Right ventricle myocardium inferior (tissue), 1 donor: ENCODE data around the gene CDC5L. TPM values are rescaled to one million over a fixed set of nuclear protein-coding genes. Genes with fewer than 3 reads are reported as not detected.

Experiments
- ATAC-seq: fragments of 200-7000 bp; cut with Tn5 transposase; one replicate; pipeline ENCODE4 v1.9.1; 2020; ENCODE audit warnings: mild to moderate bottlenecking, moderate library complexity
- DNase-seq: peaks from one replicate; pipeline ENCODE4 v3.0.0; 2021; ENCODE audit errors: missing footprints
- intact Hi-C: fragments of 100-400 bp; cut with DNase I; formaldehyde crosslinking; loops from one replicate; pipeline ENCODE4 v1.11.0; 2022
- total RNA-seq: library from RNA; stranded (reverse); fragmentation: NEBNext Ultra II Directional; extraction: Animal tissue kit (Norgen Biotek cat#: 25700); gene quantifications from one replicate; pipeline ENCODE4 v1.2.1, GENCODE V29; 2021
- donor health status: DM: no; HTN: yes; CAD: no; lungs with severe emphysema.

The CDC5L gene
- total RNA-seq, 1 donor from 2014 or later, result 18.6 TPM

GRCh38 chr6:44366781-44367180, 20.7 kb upstream of the CDC5L start:
- no peak for ATAC-seq
- intact Hi-C loops, result no loop called here
- DNase-seq, result no peak

GRCh38 chr6:44367681-44368080, 19.8 kb upstream of the CDC5L start:
- ATAC-seq (no peak), DNase-seq (no peak)
- intact Hi-C loops, result no loop called here

- DNase-seq, result no peak
- intact Hi-C loops, result no loop called here
- ATAC-seq, result no peak
Measured at GRCh38 chr6:44373051-44373450, 14.5 kb upstream of the CDC5L start.

- intact Hi-C loops, result no loop called here
- DNase-seq (no peak), ATAC-seq (no peak)
Measured at GRCh38 chr6:44373787-44374186, 13.7 kb upstream of the CDC5L start.

- no peak for ATAC-seq
- intact Hi-C loops, result no loop called here
- no peak for DNase-seq
Measured at GRCh38 chr6:44375071-44375470, 12.4 kb upstream of the CDC5L start.

GRCh38 chr6:44377484-44377883, 10.0 kb upstream of the CDC5L start:
- DNase-seq (no peak), ATAC-seq (no peak)
- intact Hi-C loops, result no loop called here

GRCh38 chr6:44377971-44378370, 9.5 kb upstream of the CDC5L start:
- no peak for DNase-seq
- ATAC-seq, result no peak
- intact Hi-C loops, result no loop called here

- ATAC-seq, result peak; percentile 52
- intact Hi-C loops, result no loop called here
- no peak for DNase-seq
Measured at GRCh38 chr6:44381739-44382138, 5.8 kb upstream of the CDC5L start.

- ATAC-seq, result peak; percentile 14
- intact Hi-C loops, result no loop called here
- peak; percentile 61 for DNase-seq
Measured at GRCh38 chr6:44386364-44386928, 1.1 kb upstream of the CDC5L start.

- intact Hi-C loops, result no loop called here
- DNase-seq (no peak), ATAC-seq (peak; percentile 14)
Measured at GRCh38 chr6:44386929-44387345, 569 bp upstream of the CDC5L start.

- DNase-seq, result no peak
- ATAC-seq, result no peak
- intact Hi-C loops, result no loop called here
Measured at GRCh38 chr6:44388135-44388487, 605 bp downstream of the CDC5L start.

GRCh38 chr6:44388887-44389286, 1.4 kb downstream of the CDC5L start:
- intact Hi-C loops, result no loop called here

GRCh38 chr6:44390158-44390683, 2.7 kb downstream of the CDC5L start:
- intact Hi-C loops, result no loop called here
- ATAC-seq (no peak), DNase-seq (no peak)

More at GRCh38 chr6:44388887-44389286, 1.4 kb downstream of the CDC5L start:
- ATAC-seq, result no peak
- DNase-seq, result no peak

GRCh38 chr6:44395501-44395900, 8.0 kb downstream of the CDC5L start:
- intact Hi-C loops, result no loop called here
- no peak for ATAC-seq
- no peak for DNase-seq

GRCh38 chr6:44396968-44397367, 9.5 kb downstream of the CDC5L start:
- no peak for ATAC-seq
- intact Hi-C loops, result no loop called here

GRCh38 chr6:44397424-44398164, 10.1 kb downstream of the CDC5L start:
- DNase-seq (no peak), ATAC-seq (peak; percentile 26)
- intact Hi-C loops, result no loop called here

More at GRCh38 chr6:44396968-44397367, 9.5 kb downstream of the CDC5L start:
- no peak for DNase-seq

GRCh38 chr6:44399991-44400390, 12.5 kb downstream of the CDC5L start:
- intact Hi-C loops, result no loop called here
- DNase-seq, result no peak
- ATAC-seq, result no peak

GRCh38 chr6:44400572-44400971, 13.1 kb downstream of the CDC5L start:
- intact Hi-C loops, result no loop called here
- ATAC-seq (peak; percentile 39), DNase-seq (no peak)

- DNase-seq (no peak), ATAC-seq (peak; percentile 55)
- intact Hi-C loops, result no loop called here
Measured at GRCh38 chr6:44401138-44401537, 13.6 kb downstream of the CDC5L start.

- no peak for ATAC-seq
- no peak for DNase-seq
- intact Hi-C loops, result no loop called here
Measured at GRCh38 chr6:44404022-44404714, 16.7 kb downstream of the CDC5L start.
